CD14-positive monocyte (primary cell): Measurements from ENCODE around the gene CMTR1. TPM values are rescaled to one million over a fixed set of nuclear protein-coding genes. Genes with fewer than 3 reads are reported as not detected.

ENCODE experiments used
- DNase-seq, 3 donors: peaks; one replicate each; pipeline ENCODE4 v3.0.0-alpha.2; 2011 to 2022
- H2AFZ ChIP-seq: 2 replicates; pipeline ENCODE4 v1.6.0; 2012; ENCODE audit warnings: mild to moderate bottlenecking, low read depth, low read length, inconsistent platforms; ENCODE audit not compliant: insufficient read depth, poor library complexity, severe bottlenecking
- H3K27ac ChIP-seq, 2 donors: 1 replicate in 1 of 2; 2 replicates in 1 of 2; pipeline ENCODE4 v1.5.1; 2012 to 2013; ENCODE audit warnings: low read length in 2 of 2, control low read depth in 1 of 2, inconsistent platforms in 1 of 2, low read depth in 1 of 2, mild to moderate bottlenecking in 1 of 2
- H3K27me3 ChIP-seq, 2 donors: one replicate each; pipeline versions ENCODE4 v1.6.0 to v1.6.1; 2011 to 2013; ENCODE audit warnings: low read length in 2 of 2; ENCODE audit not compliant: control insufficient read depth in 2 of 2, insufficient read depth in 2 of 2
- H3K36me3 ChIP-seq, 2 donors: replicated peaks in 1 of 2; 1 replicate in 1 of 2; 2 replicates in 1 of 2; pipeline versions ENCODE4 v1.5.1 to v1.6.1; 2012 to 2013; ENCODE audit warnings: low read length in 2 of 2, control low read depth in 1 of 2, inconsistent platforms in 1 of 2, mild to moderate bottlenecking in 1 of 2; ENCODE audit not compliant: insufficient read depth in 2 of 2, control insufficient read depth in 1 of 2
- H3K4me1 ChIP-seq, 2 donors: 1 replicate in 1 of 2; 2 replicates in 1 of 2; pipeline versions ENCODE4 v1.5.1 to v1.6.1; 2012 to 2013; ENCODE audit warnings: low read length in 2 of 2, control low read depth in 1 of 2, inconsistent platforms in 1 of 2, mild to moderate bottlenecking in 1 of 2, moderate library complexity in 1 of 2; ENCODE audit not compliant: insufficient read depth in 2 of 2, control insufficient read depth in 1 of 2
- H3K4me2 ChIP-seq: replicated peaks from 2 replicates; pipeline ENCODE3; 2012; ENCODE audit warnings: low read length, moderate library complexity, mild to moderate bottlenecking; ENCODE audit not compliant: poor library complexity, severe bottlenecking; ENCODE audit errors: extremely low read depth
- H3K4me3 ChIP-seq, 3 experiments: fragments of 200-600 bp in 1 of 3; sonication (generic) in 1 of 3; replicated peaks in 1 of 3; 1 replicate in 2 of 3; 2 replicates in 1 of 3; pipeline ENCODE4 v1.5.1; 2011 to 2013; ENCODE audit warnings: low read length in 3 of 3, mild to moderate bottlenecking in 3 of 3, control low read depth in 2 of 3, low read depth in 2 of 3, inconsistent platforms in 1 of 3, moderate library complexity in 1 of 3
- H3K79me2 ChIP-seq: 2 replicates; pipeline ENCODE4 v1.6.0; 2012; ENCODE audit warnings: mild to moderate bottlenecking, control low read depth, inconsistent platforms, low read length, moderate library complexity; ENCODE audit not compliant: insufficient read depth
- H3K9ac ChIP-seq: 2 replicates; pipeline ENCODE4 v1.6.0; 2017; ENCODE audit warnings: low read length, mild to moderate bottlenecking; ENCODE audit not compliant: insufficient read depth, poor library complexity, severe bottlenecking
- H3K9me3 ChIP-seq, 2 donors: replicated peaks in 1 of 2; 1 replicate in 1 of 2; 2 replicates in 1 of 2; pipeline versions ENCODE4 v1.5.1 to v1.6.1; 2012 to 2013; ENCODE audit warnings: low read length in 2 of 2, control low read depth in 1 of 2; ENCODE audit not compliant: control insufficient read depth in 1 of 2, insufficient read depth in 1 of 2
- H4K20me1 ChIP-seq: 2 replicates; pipeline ENCODE4 v1.6.0; 2012; ENCODE audit warnings: mild to moderate bottlenecking, low read length, control low read depth, moderate library complexity; ENCODE audit not compliant: insufficient read depth
- H3K27ac Mint-ChIP-seq, 7 donors: one replicate each; pipeline ENCODE4 v1.8.0; 2020; ENCODE audit warnings: mild to moderate bottlenecking in 7 of 7, mixed read lengths in 7 of 7, moderate library complexity in 6 of 7, inconsistent platforms in 2 of 7
- H3K27me3 Mint-ChIP-seq, 3 donors: one replicate each; pipeline ENCODE4 v1.8.0; 2021 to 2022; ENCODE audit warnings: low read depth in 3 of 3, mild to moderate bottlenecking in 3 of 3, mixed read lengths in 3 of 3, moderate library complexity in 3 of 3, inconsistent platforms in 1 of 3
- H3K36me3 Mint-ChIP-seq, 2 donors: one replicate each; pipeline ENCODE4 v1.8.0; 2020; ENCODE audit warnings: mixed read lengths in 2 of 2, inconsistent platforms in 1 of 2, mild to moderate bottlenecking in 1 of 2
- H3K4me1 Mint-ChIP-seq: one replicate; pipeline ENCODE4 v1.8.0; 2020; ENCODE audit warnings: mild to moderate bottlenecking, mixed read lengths
- H3K4me3 Mint-ChIP-seq, 2 donors: one replicate each; pipeline ENCODE4 v1.8.0; 2020; ENCODE audit warnings: mild to moderate bottlenecking in 2 of 2, mixed read lengths in 2 of 2, moderate library complexity in 1 of 2
- H3K9me3 Mint-ChIP-seq, 7 donors: one replicate each; pipeline ENCODE4 v1.8.0; 2020 to 2022; ENCODE audit warnings: mixed read lengths in 7 of 7, mild to moderate bottlenecking in 6 of 7, moderate library complexity in 6 of 7, inconsistent platforms in 2 of 7
- WGBS: methylation state at CpG from one replicate; pipeline ENCODE4 v1.1.5; 2013; ENCODE audit warnings: missing lambda C conversion rate; ENCODE audit not compliant: insufficient coverage; 5-methylcytosine and 5-hydroxymethylcytosine counted together
- intact Hi-C, 2 donors: fragments of 100-400 bp; cut with micrococcal nuclease; formaldehyde crosslinking; loops; one replicate each; pipeline versions ENCODE4 v1.15.0 to v1.15.1; 2023
- polyA plus RNA-seq, 3 donors: library from polyadenylated mRNA; depleted of rRNA in 1 of 3; unstranded in 2 of 3; stranded (reverse) in 1 of 3; fragments of 300-500 nt in 2 of 3; fragments of >200 nt in 1 of 3; fragmentation: Illumina TruSeq in 2 of 3; gene quantifications; 1 replicate in 2 of 3; 2 replicates in 1 of 3; pipeline ENCODE4 v1.2.3, GENCODE V29; 2012 to 2021
- TF ChIP-seq, protein P1 (sequence below): fragments of 200-600 bp; IDR thresholded peaks from one replicate; pipeline ENCODE4 v1.8.0; 2022; ENCODE audit warnings: antibody characterized with exemption, mild to moderate bottlenecking

The CMTR1 gene
- polyA plus RNA-seq, 3 donors: 12.0 to 32.3 (median 15.3) TPM

DNA sequence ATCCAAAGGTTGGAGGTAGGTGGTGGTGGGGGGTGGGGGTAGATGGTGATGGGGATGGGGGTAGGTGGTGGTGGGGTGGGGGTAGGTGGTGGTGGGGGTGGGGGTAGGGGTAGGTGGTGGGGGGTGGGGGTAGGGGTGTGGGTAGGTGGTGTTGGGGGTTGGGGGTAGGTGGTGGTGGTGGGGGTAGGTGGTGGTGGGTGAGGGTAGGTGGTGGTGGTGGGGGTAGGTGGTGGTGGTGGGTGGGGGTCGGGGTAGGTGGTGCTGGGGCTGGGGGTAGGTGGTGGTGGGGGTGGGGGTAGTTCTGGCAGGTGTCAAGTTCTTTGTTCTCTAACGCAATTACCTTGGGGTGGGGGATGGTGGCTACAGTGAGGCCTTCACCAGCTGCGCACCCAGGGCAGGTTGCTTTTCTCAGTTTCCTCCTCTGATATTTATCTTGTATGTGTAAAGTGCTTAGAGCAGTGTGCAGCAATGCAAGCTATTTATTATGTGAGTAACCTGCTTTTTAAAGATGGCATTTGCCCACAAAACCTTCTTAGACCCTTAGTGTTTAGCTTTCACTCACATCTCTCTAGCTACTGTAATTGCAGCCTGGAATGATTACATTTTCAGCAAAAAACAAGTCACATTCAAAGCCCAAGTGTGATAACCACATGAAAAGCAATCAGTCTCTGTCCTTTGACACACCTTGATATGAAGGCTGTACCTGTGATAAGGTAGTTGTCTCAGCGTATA is 74.8 kb downstream of the CMTR1 start:
- Histone ChIP-seq H3K79me2 (no peaks in the 10 kb centered on the region), H3K4me3 (no peak overlapping the region), H2AFZ (no peak overlapping the region), H3K9ac (no peak overlapping the region), H4K20me1 (no peaks in the 10 kb centered on the region), H3K9me3 (no peaks in the 10 kb centered on the region), H3K36me3 (no peaks in the 10 kb centered on the region), H3K27me3 (peaks cover 0 to 3% of the 10 kb centered on the region in 2 donors), H3K4me2 (no peak overlapping the region), H3K4me1 (peaks cover 3 to 12% of the 10 kb centered on the region in 2 donors), H3K27ac (no peak overlapping the region)
- Mint-ChIP-seq H3K9me3 (peaks cover 0 to 3% (median 0%) of the 10 kb centered on the region in 7 donors), H3K27me3 (peaks cover 15 to 25% (median 16%) of the 10 kb centered on the region in 3 donors), H3K4me3 (no peak overlapping the region), H3K27ac (no peak overlapping the region), H3K36me3 (no peaks in the 10 kb centered on the region), H3K4me1 (peaks cover 11% of the 10 kb centered on the region)
- TF ChIP-seq, protein P1, sequence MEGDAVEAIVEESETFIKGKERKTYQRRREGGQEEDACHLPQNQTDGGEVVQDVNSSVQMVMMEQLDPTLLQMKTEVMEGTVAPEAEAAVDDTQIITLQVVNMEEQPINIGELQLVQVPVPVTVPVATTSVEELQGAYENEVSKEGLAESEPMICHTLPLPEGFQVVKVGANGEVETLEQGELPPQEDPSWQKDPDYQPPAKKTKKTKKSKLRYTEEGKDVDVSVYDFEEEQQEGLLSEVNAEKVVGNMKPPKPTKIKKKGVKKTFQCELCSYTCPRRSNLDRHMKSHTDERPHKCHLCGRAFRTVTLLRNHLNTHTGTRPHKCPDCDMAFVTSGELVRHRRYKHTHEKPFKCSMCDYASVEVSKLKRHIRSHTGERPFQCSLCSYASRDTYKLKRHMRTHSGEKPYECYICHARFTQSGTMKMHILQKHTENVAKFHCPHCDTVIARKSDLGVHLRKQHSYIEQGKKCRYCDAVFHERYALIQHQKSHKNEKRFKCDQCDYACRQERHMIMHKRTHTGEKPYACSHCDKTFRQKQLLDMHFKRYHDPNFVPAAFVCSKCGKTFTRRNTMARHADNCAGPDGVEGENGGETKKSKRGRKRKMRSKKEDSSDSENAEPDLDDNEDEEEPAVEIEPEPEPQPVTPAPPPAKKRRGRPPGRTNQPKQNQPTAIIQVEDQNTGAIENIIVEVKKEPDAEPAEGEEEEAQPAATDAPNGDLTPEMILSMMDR: no peak
- WGBS: no CpG with 5 or more reads among the region's 4 CpGs
- no peak for DNase-seq
- intact Hi-C loops: no loop called here

DNA sequence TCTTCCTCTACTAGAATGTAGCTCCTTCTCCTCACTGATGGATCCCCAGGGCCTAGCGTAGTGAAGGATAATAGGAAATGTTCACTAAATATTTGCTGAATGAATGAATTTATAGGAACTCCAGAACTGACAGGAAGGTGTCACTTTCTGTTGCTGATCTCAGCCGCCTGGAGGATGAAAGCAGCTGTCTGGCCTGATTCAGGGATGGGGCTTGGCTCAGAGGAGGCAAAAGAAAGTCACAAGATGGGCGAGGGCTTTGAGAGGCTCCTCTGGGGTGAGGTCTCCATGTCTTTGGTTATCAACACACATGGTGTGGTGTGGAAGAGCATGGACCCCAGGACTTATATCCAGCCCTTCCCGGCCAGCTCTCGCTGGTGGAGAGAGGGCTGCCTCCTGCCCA is 78.2 kb downstream of the CMTR1 start:
- Histone ChIP-seq H2AFZ (no peak overlapping the region), H3K4me2 (no peak overlapping the region), H3K9ac (no peak overlapping the region), H3K27me3 (peaks cover 0 to 10% of the 10 kb centered on the region in 2 donors), H3K4me1 (peaks cover 3 to 4% of the 10 kb centered on the region in 2 donors), H3K79me2 (no peaks in the 10 kb centered on the region), H3K27ac (no peak overlapping the region), H3K36me3 (no peaks in the 10 kb centered on the region), H3K9me3 (no peaks in the 10 kb centered on the region), H3K4me3 (no peak overlapping the region), H4K20me1 (no peaks in the 10 kb centered on the region)
- Mint-ChIP-seq H3K27ac (no peak overlapping the region), H3K27me3 (peaks cover 17 to 43% (median 25%) of the 10 kb centered on the region in 3 donors), H3K4me1 (peaks cover 7% of the 10 kb centered on the region), H3K36me3 (no peaks in the 10 kb centered on the region), H3K9me3 (peaks cover 0 to 3% (median 0%) of the 10 kb centered on the region in 7 donors), H3K4me3 (no peak overlapping the region)
- TF ChIP-seq, protein P1: no peak
- 100% methylated on average over 2 of the region's 5 CpGs for WGBS
- intact Hi-C loops: no loop called here
- DNase-seq: no peak
